GM23338 (cell line): Measurements from ENCODE around the gene DPP10. TPM values are rescaled to one million over a fixed set of nuclear protein-coding genes. Genes with fewer than 3 reads are reported as not detected.

Experiments
- ATAC-seq: fragments of 200-7000 bp; cut with Tn5 transposase; 3 replicates; pipeline ENCODE4 v1.9.1; 2020
- DNase-seq: peaks from one replicate; pipeline ENCODE4 v3.0.0-alpha.2; 2015; ENCODE audit warnings: low spot score
- H2AFZ ChIP-seq: fragments of 200-600 bp; sonication (generic); 2 replicates; pipeline ENCODE4 v1.8.0; 2016; ENCODE audit warnings: antibody characterized with exemption, mild to moderate bottlenecking, moderate library complexity
- H3F3A ChIP-seq: fragments of 200-600 bp; sonication (generic); replicated peaks from 2 replicates; pipeline ENCODE4 v1.8.0; 2017; ENCODE audit warnings: antibody characterized with exemption, mixed run types, low read depth
- H3K27ac ChIP-seq: fragments of 200-600 bp; sonication (generic); 2 replicates; pipeline ENCODE4 v1.6.1; 2016; ENCODE audit warnings: low read depth
- H3K27me3 ChIP-seq: fragments of 200-600 bp; sonication (generic); 2 replicates; pipeline ENCODE4 v1.8.0; 2016; ENCODE audit warnings: mild to moderate bottlenecking, mixed run types, moderate library complexity; ENCODE audit not compliant: insufficient read depth
- H3K36me3 ChIP-seq: fragments of 200-600 bp; sonication (generic); 2 replicates; pipeline ENCODE4 v1.8.0; 2016; ENCODE audit warnings: mild to moderate bottlenecking; ENCODE audit not compliant: insufficient read depth
- H3K4me1 ChIP-seq: fragments of 200-600 bp; sonication (generic); 2 replicates; pipeline ENCODE4 v1.8.0; 2016; ENCODE audit warnings: mild to moderate bottlenecking, moderate library complexity; ENCODE audit not compliant: insufficient read depth
- H3K4me2 ChIP-seq: fragments of 200-600 bp; sonication (generic); 2 replicates; pipeline ENCODE4 v1.7.1; 2017; ENCODE audit warnings: mixed run types
- H3K4me3 ChIP-seq: fragments of 200-600 bp; sonication (generic); 2 replicates; pipeline ENCODE4 v1.6.1; 2016; ENCODE audit warnings: mixed run types
- H3K79me2 ChIP-seq: fragments of 200-600 bp; sonication (generic); replicated peaks from 2 replicates; pipeline ENCODE4 v1.8.0; 2017; ENCODE audit warnings: mild to moderate bottlenecking; ENCODE audit not compliant: insufficient read depth
- H3K9me2 ChIP-seq: fragments of 200-600 bp; sonication (generic); 2 replicates; pipeline ENCODE4 v1.8.0; 2017; ENCODE audit not compliant: insufficient read depth
- H4K20me1 ChIP-seq: fragments of 200-600 bp; sonication (generic); replicated peaks from 2 replicates; pipeline ENCODE4 v1.8.0; 2017; ENCODE audit warnings: mild to moderate bottlenecking; ENCODE audit not compliant: insufficient read depth
- H3K27ac Mint-ChIP-seq: 2 replicates; pipeline ENCODE4 v1.8.0; 2020; ENCODE audit warnings: inconsistent platforms, mild to moderate bottlenecking, moderate library complexity, mixed read lengths
- H3K27me3 Mint-ChIP-seq: 3 replicates; pipeline ENCODE4 v1.8.0; 2022; ENCODE audit warnings: low read depth, mild to moderate bottlenecking, moderate library complexity, mixed read lengths, inconsistent platforms; ENCODE audit not compliant: insufficient read depth, poor library complexity
- H3K36me3 Mint-ChIP-seq: 3 replicates; pipeline ENCODE4 v1.8.0; 2021; ENCODE audit warnings: low read depth, mild to moderate bottlenecking, inconsistent platforms, moderate library complexity, mixed read lengths
- H3K4me1 Mint-ChIP-seq: 3 replicates; pipeline ENCODE4 v1.8.0; 2020; ENCODE audit warnings: mild to moderate bottlenecking, inconsistent platforms, mixed read lengths
- H3K4me3 Mint-ChIP-seq: 3 replicates; pipeline ENCODE4 v1.8.0; 2021; ENCODE audit warnings: moderate library complexity, mild to moderate bottlenecking, inconsistent platforms, mixed read lengths
- H3K9me3 Mint-ChIP-seq: 3 replicates; pipeline ENCODE4 v1.8.0; 2020; ENCODE audit warnings: moderate library complexity, mild to moderate bottlenecking, inconsistent platforms, mixed read lengths
- CREB1 ChIP-seq: fragments of 250-450 bp; sonication (Bioruptor Pico); IDR thresholded peaks from 2 replicates; pipeline ENCODE4 v1.5.0; 2020; ENCODE audit warnings: low read depth, mild to moderate bottlenecking, moderate library complexity
- CTCF ChIP-seq, 2 experiments: fragments of 200-600 bp in 1 of 2; sonication (generic) in 1 of 2; conservative IDR thresholded peaks; 2 replicates each; pipeline versions ENCODE4 v1.5.1 to v1.6.1; 2016 to 2017; ENCODE audit warnings: antibody characterized with exemption in 2 of 2, low read depth in 2 of 2, mild to moderate bottlenecking in 2 of 2, moderate library complexity in 1 of 2
- ETS1 ChIP-seq: IDR thresholded peaks from 2 replicates; pipeline ENCODE4 v1.6.1; 2016; ENCODE audit warnings: antibody characterized with exemption
- EZH2 ChIP-seq: fragments of 200-600 bp; sonication (generic); IDR thresholded peaks from one replicate; pipeline ENCODE4 v1.8.0; 2017; ENCODE audit warnings: antibody characterized with exemption, mild to moderate bottlenecking, low read depth; ENCODE audit not compliant: unreplicated experiment
- EZH2phosphoT487 ChIP-seq: fragments of 200-600 bp; sonication (generic); IDR thresholded peaks from one replicate; pipeline ENCODE4 v1.8.1; 2018; ENCODE audit warnings: antibody characterized with exemption; ENCODE audit not compliant: unreplicated experiment
- JUNB ChIP-seq: IDR thresholded peaks from one replicate; pipeline ENCODE4 v1.6.1; 2016; ENCODE audit warnings: antibody characterized with exemption; ENCODE audit not compliant: unreplicated experiment
- NANOG ChIP-seq: IDR thresholded peaks from 2 replicates; pipeline ENCODE4 v1.6.1; 2016; ENCODE audit warnings: antibody characterized with exemption, borderline replicate concordance
- POLR2AphosphoS5 ChIP-seq: IDR thresholded peaks from 2 replicates; pipeline ENCODE4 v1.6.1; 2016; ENCODE audit warnings: antibody characterized with exemption, low read depth
- REST ChIP-seq: IDR thresholded peaks from one replicate; pipeline ENCODE4 v1.6.1; 2018; ENCODE audit warnings: antibody characterized with exemption; ENCODE audit not compliant: unreplicated experiment
- STAT1 ChIP-seq: IDR thresholded peaks from one replicate; pipeline ENCODE4 v1.6.1; 2016; ENCODE audit warnings: antibody characterized with exemption; ENCODE audit not compliant: unreplicated experiment
- ZNF114 ChIP-seq: fragments of 250-450 bp; sonication (Bioruptor Pico); IDR thresholded peaks from 2 replicates; pipeline ENCODE4 v1.5.0; 2020; ENCODE audit warnings: mild to moderate bottlenecking, moderate library complexity
- ZNF331 ChIP-seq: fragments of 250-450 bp; sonication (Bioruptor Pico); IDR thresholded peaks from 2 replicates; pipeline ENCODE4 v1.5.0; 2020; ENCODE audit warnings: low read depth, mild to moderate bottlenecking, moderate library complexity
- ZNF462 ChIP-seq: fragments of 250-450 bp; sonication (Bioruptor Pico); IDR thresholded peaks from 2 replicates; pipeline ENCODE4 v1.5.0; 2020; ENCODE audit warnings: mild to moderate bottlenecking, moderate library complexity
- polyA plus RNA-seq: library from polyadenylated mRNA; unstranded; fragments of >200 nt; fragmentation: Nextera tagmentation; extraction: Ambion mirVana; gene quantifications from 2 replicates; pipeline ENCODE4 v1.2.1, GENCODE V29; 2016
- total RNA-seq: library from RNA; depleted of rRNA; stranded (reverse); fragments of >200 nt; shearing (Covaris generic); gene quantifications from 2 replicates; pipeline ENCODE4 v1.2.3, GENCODE V29; 2014

DPP10 gene
- total and polyA plus RNA-seq, 2 experiments from 2014 or later: 3.6 to 14.8 TPM

- Histone ChIP-seq H3K4me2 (no peak overlapping the region), H3K9me2 (no peaks in the 10 kb centered on the region), H3K4me1 (peaks cover 18% of the 10 kb centered on the region), H3F3A (no peaks in the 10 kb centered on the region), H2AFZ (no peak overlapping the region), H4K20me1 (no peaks in the 10 kb centered on the region), H3K27me3 (no peaks in the 10 kb centered on the region), H3K36me3 (no peaks in the 10 kb centered on the region), H3K79me2 (peaks cover 49% of the 10 kb centered on the region), H3K4me3 (no peak overlapping the region), H3K27ac (no peak overlapping the region)
- ATAC-seq (no peak), DNase-seq (no peak)
- Mint-ChIP-seq H3K27me3 (no peaks in the 10 kb centered on the region), H3K36me3 (no peaks in the 10 kb centered on the region), H3K9me3 (no peaks in the 10 kb centered on the region), H3K4me1 (peaks cover 24% of the 10 kb centered on the region), H3K27ac (no peak overlapping the region), H3K4me3 (no peak overlapping the region)
- no peak for TF ChIP-seq ETS1
- TF ChIP-seq ZNF114: no peak
- no peak for TF ChIP-seq REST
- TF ChIP-seq CTCF (conservative IDR thresholded peaks at IDR 0.05; ENCODE audit: low read depth in 2 of 2): no peak
- TF ChIP-seq EZH2: no peak
- TF ChIP-seq ZNF462: no peak
- no peak for TF ChIP-seq ZNF331
- TF ChIP-seq POLR2AphosphoS5: no peak
- no peak for TF ChIP-seq NANOG
- TF ChIP-seq CREB1 (CRISPR knock-in tag): no peak
- TF ChIP-seq STAT1: no peak
- no peak for TF ChIP-seq EZH2phosphoT487
- TF ChIP-seq JUNB: no peak
Measured at GRCh38 chr2:115171751-115172150, 729.3 kb downstream of the DPP10 start.
